Uterus (tissue), 4 donors: Measurements from ENCODE around the gene DMBT1. TPM values are rescaled to one million over a fixed set of nuclear protein-coding genes. Genes with fewer than 3 reads are reported as not detected.

Experiments used
- DNase-seq, 2 donors: peaks; one replicate each; pipeline ENCODE4 v3.0.0-alpha.2; 2019 to 2020
- H3K27ac ChIP-seq, 2 donors: fragments of 200-600 bp; sonication (generic); 1 replicate in 1 of 2; 2 replicates in 1 of 2; pipeline ENCODE4 v1.5.1; 2016 to 2018
- H3K27me3 ChIP-seq, 2 donors: fragments of 200-600 bp; sonication (generic); one replicate each; pipeline ENCODE4 v1.5.1; 2018 to 2019; ENCODE audit warnings: control low read depth in 1 of 2
- H3K36me3 ChIP-seq, 2 donors: fragments of 200-600 bp; sonication (generic); one replicate each; pipeline ENCODE4 v1.5.1; 2019; ENCODE audit warnings: control low read depth in 1 of 2
- H3K4me1 ChIP-seq, 2 donors: fragments of 200-600 bp; sonication (generic); one replicate each; pipeline ENCODE4 v1.5.1; 2018 to 2019; ENCODE audit warnings: control low read depth in 1 of 2
- H3K4me3 ChIP-seq, 2 donors: fragments of 200-600 bp; sonication (generic); 1 replicate in 1 of 2; 2 replicates in 1 of 2; pipeline ENCODE4 v1.5.1; 2018 to 2019; ENCODE audit warnings: mild to moderate bottlenecking in 1 of 2
- H3K9me3 ChIP-seq, 2 donors: fragments of 200-600 bp; sonication (generic); one replicate each; pipeline ENCODE4 v1.5.1; 2019; ENCODE audit warnings: control low read depth in 1 of 2
- POLR2A ChIP-seq, 2 donors: fragments of 450-650 bp; IDR thresholded peaks; one replicate each; pipeline ENCODE4 v1.6.1; 2016; ENCODE audit warnings: antibody characterized with exemption in 2 of 2, mild to moderate bottlenecking in 1 of 2, moderate library complexity in 1 of 2
- intact Hi-C: fragments of 100-400 bp; cut with DNase I; formaldehyde crosslinking; loops from one replicate; pipeline ENCODE4 v1.15.1; 2023; ENCODE audit warnings: low total_unique reads
- total RNA-seq, 4 donors: library from RNA; depleted of rRNA in 3 of 4; stranded (reverse); fragments of >200 nt in 3 of 4; gene quantifications; one replicate each; pipeline versions ENCODE4 v1.1.0 to v1.2.4, GENCODE V29; 2014 to 2023
- TF ChIP-seq, protein P1 (sequence below), 4 experiments: fragments of 200-600 bp in 2 of 4; fragments of 450-650 bp in 2 of 4; sonication (generic) in 2 of 4; IDR thresholded peaks; one replicate each; pipeline ENCODE4 v1.5.1; 2016 to 2019; ENCODE audit warnings: antibody characterized with exemption in 4 of 4, mild to moderate bottlenecking in 2 of 4, moderate library complexity in 1 of 4
- donor health status: DM: yes; HTN: yes; CAD: no.

Gene DMBT1
- total RNA-seq, 4 donors from 2014 or later: under 0.01 to 0.21 (median 0.15) TPM; not detected in 1

- H3K9me3 ChIP-seq: no peaks in the 10 kb centered on the region
These were observed 27.8 kb upstream of the DMBT1 start for GRCh38 chr10:122532601-122533296.

GRCh38 chr10:122537545-122537944, 23.0 kb upstream of the DMBT1 start:
- Histone ChIP-seq H3K9me3 (no peaks in the 10 kb centered on the region), H3K27ac (no peak overlapping the region), H3K4me1 (no peaks in the 10 kb centered on the region), H3K36me3 (no peaks in the 10 kb centered on the region), H3K4me3 (no peak overlapping the region), H3K27me3 (no peaks in the 10 kb centered on the region)
- intact Hi-C loops: no loop called here
- DNase-seq: no peak
- TF ChIP-seq, protein P1, sequence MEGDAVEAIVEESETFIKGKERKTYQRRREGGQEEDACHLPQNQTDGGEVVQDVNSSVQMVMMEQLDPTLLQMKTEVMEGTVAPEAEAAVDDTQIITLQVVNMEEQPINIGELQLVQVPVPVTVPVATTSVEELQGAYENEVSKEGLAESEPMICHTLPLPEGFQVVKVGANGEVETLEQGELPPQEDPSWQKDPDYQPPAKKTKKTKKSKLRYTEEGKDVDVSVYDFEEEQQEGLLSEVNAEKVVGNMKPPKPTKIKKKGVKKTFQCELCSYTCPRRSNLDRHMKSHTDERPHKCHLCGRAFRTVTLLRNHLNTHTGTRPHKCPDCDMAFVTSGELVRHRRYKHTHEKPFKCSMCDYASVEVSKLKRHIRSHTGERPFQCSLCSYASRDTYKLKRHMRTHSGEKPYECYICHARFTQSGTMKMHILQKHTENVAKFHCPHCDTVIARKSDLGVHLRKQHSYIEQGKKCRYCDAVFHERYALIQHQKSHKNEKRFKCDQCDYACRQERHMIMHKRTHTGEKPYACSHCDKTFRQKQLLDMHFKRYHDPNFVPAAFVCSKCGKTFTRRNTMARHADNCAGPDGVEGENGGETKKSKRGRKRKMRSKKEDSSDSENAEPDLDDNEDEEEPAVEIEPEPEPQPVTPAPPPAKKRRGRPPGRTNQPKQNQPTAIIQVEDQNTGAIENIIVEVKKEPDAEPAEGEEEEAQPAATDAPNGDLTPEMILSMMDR (IDR thresholded peaks at IDR 0.05): no peak
- TF ChIP-seq POLR2A (IDR thresholded peaks at IDR 0.05): no peak

More at GRCh38 chr10:122532601-122533296, 27.8 kb upstream of the DMBT1 start:
- Histone ChIP-seq H3K27me3 (no peaks in the 10 kb centered on the region), H3K4me1 (no peaks in the 10 kb centered on the region), H3K36me3 (no peaks in the 10 kb centered on the region), H3K4me3 (no peak overlapping the region), H3K27ac (no peak overlapping the region)
- TF ChIP-seq, protein P1 (IDR thresholded peaks at IDR 0.05): no peak
- no peak for TF ChIP-seq POLR2A (IDR thresholded peaks at IDR 0.05)
- DNase-seq: no peak
- intact Hi-C loops: no loop called here

GRCh38 chr10:122541541-122542002, 19.0 kb upstream of the DMBT1 start:
- H3K4me3 ChIP-seq: no peak overlapping the region
- H3K36me3 ChIP-seq: no peaks in the 10 kb centered on the region
- TF ChIP-seq POLR2A (IDR thresholded peaks at IDR 0.05): no peak
- TF ChIP-seq, protein P1 (IDR thresholded peaks at IDR 0.05): no peak
- intact Hi-C loops: no loop called here
- H3K4me1 ChIP-seq: no peaks in the 10 kb centered on the region
- DNase-seq: no peak
- no peaks in the 10 kb centered on the region for H3K9me3 ChIP-seq
- H3K27ac ChIP-seq: no peak overlapping the region
- no peaks in the 10 kb centered on the region for H3K27me3 ChIP-seq

DNA sequence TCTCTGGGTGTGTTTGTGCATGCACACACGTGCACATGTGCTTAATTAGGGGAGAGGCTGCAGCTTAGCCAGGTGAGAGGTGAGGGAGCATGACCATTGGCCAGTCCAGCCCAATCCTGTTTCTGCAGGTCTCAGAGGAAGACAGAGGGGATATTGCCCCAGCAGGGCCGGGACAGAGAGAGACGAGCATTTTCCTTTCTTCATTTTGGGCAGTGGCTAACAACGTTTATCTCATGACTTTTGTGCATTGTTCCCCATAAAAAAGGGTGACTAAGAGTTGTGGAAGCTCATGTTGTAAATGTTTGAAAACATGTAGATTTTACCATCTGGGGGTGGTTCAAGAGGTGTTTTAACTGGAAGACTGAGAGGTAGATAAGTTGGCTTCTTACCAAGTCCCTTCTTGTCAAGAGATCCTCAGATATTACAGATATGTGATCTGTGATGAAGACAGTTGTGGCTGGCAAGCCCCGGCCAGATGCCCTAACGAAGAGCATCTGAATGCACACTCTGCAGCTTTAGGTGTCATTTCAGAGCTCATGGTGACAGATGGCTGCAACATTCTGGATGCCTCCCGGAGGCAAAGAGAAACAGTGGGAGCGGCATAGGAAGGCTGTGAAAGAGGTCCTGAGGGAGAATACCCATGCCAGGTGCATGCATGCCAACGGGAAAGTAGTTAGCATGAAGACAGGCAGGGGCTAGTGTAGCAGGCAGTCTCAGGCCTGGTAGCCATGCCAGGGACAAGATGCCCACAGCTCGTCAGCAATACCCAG, 16.7 kb upstream of the DMBT1 start:
- intact Hi-C loops: no loop called here
- H3K4me1 ChIP-seq: no peaks in the 10 kb centered on the region
- H3K27ac ChIP-seq: no peak overlapping the region
- no peak for DNase-seq
- H3K4me3 ChIP-seq: no peak overlapping the region
- H3K27me3 ChIP-seq: no peaks in the 10 kb centered on the region
- no peaks in the 10 kb centered on the region for H3K36me3 ChIP-seq
- H3K9me3 ChIP-seq: no peaks in the 10 kb centered on the region
- TF ChIP-seq, protein P1 (IDR thresholded peaks at IDR 0.05): no peak
- no peak for TF ChIP-seq POLR2A (IDR thresholded peaks at IDR 0.05)

DNA sequence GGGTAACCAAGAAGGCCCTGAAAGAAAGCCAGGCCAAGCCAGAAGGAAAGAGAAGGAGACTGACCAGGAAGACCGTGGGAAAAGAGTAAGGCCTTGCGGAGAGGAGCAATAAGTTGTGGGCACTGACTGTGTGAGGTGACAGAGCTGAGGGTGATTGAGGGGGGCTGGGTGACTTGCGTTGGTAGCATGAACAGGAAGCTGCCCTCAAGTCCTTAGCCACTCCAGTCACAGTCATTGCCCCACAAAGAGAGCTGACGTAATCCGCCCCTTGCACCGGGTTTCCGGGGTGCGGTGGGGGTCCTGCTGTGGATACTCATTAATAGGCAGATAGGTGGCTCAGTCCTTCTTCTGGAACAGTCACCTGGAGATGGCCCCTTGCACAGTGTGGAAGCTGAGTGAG, 16.1 kb upstream of the DMBT1 start:
- Histone ChIP-seq H3K27ac (no peak overlapping the region), H3K9me3 (no peaks in the 10 kb centered on the region), H3K4me3 (no peak overlapping the region), H3K27me3 (no peaks in the 10 kb centered on the region), H3K4me1 (no peaks in the 10 kb centered on the region), H3K36me3 (no peaks in the 10 kb centered on the region)
- no peak for DNase-seq
- TF ChIP-seq POLR2A (IDR thresholded peaks at IDR 0.05): no peak
- TF ChIP-seq, protein P1 (IDR thresholded peaks at IDR 0.05): no peak
- intact Hi-C loops: no loop called here
